Left colon (tissue), 2 donors: Measurements from ENCODE around the gene UGT1A9. TPM values are rescaled to one million over a fixed set of nuclear protein-coding genes. Genes with fewer than 3 reads are reported as not detected.

Experiments used
- ATAC-seq: fragments of 200-7000 bp; cut with Tn5 transposase; one replicate; pipeline ENCODE4 v1.9.1; 2020; ENCODE audit warnings: mild to moderate bottlenecking, moderate library complexity
- DNase-seq, 2 donors: peaks; one replicate each; pipeline ENCODE4 v3.0.0-alpha.2; 2020
- intact Hi-C, 2 donors: fragments of 100-400 bp; cut with DNase I in 1 of 2; cut with micrococcal nuclease in 1 of 2; formaldehyde crosslinking; loops; one replicate each; pipeline versions ENCODE4 v1.11.2 to v1.14.0; 2022; cut with DNase I, micrococcal nuclease
- total RNA-seq, 2 donors: library from RNA; stranded (reverse); fragmentation: NEBNext Ultra II Directional; extraction: Animal tissue kit (Norgen Biotek cat#: 25700); gene quantifications; one replicate each; pipeline ENCODE4 v1.2.1, GENCODE V29; 2021
- donor health status: DM: no; HTN: no; CAD: no.
- donor health status: DM: yes; HTN: yes; CAD: no.

UGT1A9 gene
- total RNA-seq, 2 donors from 2014 or later = 4.1 to 5.2 TPM

DNA sequence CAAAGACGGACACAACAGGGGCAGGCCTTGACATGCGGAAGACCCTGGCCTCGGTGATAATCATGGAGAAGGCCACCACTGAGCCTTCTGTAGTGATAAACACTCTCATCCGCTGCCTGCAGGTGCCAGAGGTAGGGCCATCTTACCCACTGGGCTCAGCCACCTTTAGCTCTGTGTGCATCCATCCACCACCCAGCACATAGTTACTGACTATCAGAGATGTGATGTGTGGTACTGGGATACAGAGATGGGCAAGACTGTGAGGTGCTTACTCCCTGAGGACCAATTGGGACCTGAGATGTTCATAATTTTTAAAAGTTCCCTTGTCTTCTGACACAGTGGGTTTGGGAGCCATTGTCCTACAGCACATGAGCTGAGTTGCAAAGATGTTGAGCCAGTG, 108.0 kb downstream of the UGT1A9 start:
- DNase-seq (no peak), ATAC-seq (no peak)
- intact Hi-C loops = no loop called here

DNA sequence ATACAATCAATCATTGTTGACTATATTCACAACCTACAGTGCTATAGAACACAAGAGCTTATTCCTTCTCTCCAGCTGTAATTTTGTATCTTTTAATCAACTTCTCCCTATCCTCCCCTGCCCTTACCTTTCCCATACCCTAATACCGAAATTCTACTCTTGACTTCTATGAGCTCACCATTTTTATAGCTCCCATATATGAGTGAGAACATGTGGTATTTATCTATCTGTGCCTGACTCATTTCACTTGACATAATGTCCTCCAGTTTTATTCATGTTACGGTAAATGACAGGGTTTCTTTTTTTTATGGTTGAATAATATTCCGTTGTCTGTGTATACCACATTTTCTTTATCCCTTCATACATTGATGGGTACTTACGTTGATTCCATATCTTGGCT, 109.1 kb downstream of the UGT1A9 start:
- DNase-seq (no peak), ATAC-seq (no peak)
- intact Hi-C loops = no loop called here

DNA sequence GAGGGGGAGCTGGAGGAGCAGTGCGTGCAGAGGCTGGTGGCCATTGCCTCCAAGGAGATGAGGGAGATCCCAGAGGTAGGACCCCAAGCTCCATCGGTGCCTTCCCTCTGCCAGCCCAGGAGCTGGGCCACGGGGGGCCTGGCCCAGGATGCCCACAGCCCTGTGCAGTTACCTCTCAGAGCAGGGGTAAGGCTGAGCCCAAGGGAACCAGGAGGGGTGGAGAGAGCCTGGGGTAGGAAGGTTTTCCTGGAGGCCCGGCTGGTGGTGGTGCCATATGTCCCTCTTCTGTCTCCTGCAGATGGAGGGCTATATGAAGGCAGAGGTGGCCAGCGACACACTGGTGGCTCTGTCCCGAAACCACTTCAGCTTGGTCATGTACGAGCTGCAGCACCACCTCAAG, 117.9 kb downstream of the UGT1A9 start:
- ATAC-seq (no peak), DNase-seq (no peak)
- intact Hi-C loops = no loop called here

DNA sequence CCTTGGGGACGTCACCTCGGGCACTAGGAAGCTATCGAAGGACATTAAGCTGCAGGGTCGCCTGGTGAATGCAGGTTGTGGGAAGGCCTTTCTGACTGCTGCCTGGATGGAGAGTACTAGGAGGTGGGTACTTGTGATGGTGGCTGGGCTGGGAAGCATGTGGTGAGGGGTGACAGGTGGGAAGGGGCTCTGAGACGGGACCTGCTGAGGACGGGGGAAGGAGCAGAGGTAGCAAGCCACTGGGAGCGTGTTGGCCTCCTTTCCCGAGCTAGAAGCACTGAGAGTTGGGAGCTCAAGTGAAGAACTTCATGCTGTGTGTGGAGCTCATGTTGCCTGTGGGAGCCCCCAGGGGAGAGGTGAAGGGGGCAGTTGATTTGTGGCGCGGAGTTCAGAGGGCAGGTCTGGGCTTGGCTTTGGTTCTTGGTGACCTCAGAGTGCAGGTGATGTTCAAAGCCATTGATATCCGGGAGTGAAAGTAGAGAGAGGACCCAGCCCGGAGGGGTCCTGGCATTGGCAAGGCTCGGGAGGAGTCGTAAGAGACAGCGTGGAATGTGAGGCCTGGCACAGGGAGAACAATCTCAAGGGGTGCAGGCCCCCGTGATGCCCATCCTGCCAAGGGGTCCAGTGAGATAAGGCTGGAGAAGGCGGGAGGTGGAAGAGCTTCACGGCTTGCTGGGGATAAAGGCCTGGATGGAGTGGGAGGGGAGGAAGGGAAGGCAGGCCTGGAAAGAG, 119.6 kb downstream of the UGT1A9 start:
- no peak for DNase-seq
- intact Hi-C loops = no loop called here
- ATAC-seq = no peak

DNA sequence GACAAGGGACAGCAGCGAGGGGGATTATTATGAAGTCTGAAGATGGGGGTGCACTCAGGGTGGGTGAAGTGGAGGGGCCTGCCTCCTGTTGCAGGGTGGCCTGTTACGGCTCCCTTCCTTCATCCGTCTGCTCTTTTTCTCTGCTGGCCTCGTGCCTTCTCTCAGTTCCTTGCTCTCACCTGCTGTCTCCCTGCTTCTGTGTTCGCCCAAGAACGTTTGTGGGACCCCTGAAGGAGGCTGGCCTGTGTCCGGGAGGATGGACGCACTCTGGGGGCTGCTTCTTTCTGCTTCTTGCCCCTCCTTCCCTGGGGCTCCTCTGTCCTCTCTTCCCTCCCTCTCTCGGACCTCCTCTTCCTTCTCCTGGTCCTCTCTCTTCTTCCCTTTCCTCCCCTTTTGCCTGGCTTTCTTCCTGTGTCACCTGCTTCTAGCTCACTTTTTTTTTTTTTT, 120.2 kb downstream of the UGT1A9 start:
- DNase-seq (no peak), ATAC-seq (no peak)
- intact Hi-C loops = no loop called here

DNA sequence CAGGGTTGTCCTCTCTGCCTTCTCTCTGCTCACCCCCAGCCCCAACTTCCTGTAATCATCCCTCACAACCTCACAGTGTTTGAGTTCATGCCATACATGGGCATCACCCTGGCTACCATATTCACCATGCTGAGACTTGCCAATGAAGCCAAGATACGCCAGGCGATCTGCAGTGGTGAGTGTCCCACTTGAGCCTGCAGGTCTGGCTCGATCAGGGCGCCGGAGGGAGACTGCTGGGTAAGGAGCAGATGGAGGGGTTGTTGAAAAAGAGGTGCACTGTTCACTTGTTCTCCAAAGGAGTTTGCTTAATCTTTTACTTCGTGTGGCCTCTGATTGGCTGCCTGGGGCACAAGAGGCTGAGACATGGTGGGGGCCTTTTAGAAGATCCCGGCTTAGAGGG, 121.0 kb downstream of the UGT1A9 start:
- no peak for ATAC-seq
- no peak for DNase-seq
- intact Hi-C loops = no loop called here

DNA sequence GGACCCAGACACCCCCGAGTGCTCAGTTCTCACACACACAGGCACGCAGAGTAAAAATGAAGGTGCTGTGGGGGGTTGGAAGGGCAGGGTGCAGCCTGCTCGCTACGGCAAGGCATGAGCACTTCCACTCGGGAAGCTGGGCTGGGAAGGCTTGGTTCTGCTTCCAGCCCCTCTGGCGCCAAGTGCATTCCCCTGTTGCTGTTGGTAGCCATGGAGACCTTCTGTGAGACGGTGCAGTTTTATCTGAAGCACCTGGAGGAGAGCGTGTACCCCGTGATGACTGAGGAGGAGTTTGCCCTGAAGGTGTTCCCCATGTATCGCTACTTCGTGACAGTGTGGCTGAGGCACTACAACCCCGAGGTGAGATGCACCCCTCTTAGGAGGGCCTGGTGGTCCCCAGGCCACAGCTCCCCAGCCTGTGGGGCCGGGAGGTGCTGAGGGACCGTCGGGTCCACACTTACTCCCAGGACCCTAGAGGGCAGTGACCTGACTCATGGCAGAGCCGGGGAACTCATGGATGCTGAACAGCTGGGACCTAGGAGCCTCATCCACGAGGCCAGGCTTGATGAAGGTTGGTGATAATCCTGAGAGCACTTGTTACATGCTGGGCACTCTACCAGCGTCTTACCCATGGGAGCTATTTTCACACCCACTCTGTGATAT, 121.9 kb downstream of the UGT1A9 start:
- ATAC-seq = no peak
- intact Hi-C loops = no loop called here
- no peak for DNase-seq

DNA sequence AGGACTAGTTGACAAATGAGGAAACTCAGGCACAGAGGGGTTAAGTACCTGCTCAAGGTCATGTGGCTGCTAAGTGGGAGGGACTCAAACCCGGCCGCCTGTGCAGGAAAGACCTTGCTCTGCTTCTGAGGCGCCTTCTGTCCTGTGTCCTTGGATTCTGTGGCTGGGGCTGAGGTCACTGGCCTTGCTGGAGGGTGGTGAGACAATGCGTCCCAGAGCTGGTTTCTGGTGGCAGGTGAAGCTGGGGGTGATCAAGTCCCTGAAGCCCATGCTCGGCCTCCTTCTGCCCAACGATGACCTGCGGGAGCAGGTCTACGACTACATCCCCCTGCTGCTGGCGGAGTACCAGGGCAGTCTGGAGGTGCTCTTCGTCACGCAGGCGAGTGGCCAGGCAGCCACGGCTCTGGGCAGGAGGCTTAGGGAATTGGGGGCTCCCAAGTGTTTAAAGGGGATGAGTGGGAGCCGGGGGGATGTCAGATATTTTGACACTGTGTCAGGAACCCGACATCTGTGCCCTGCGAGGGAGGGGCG, 122.5 kb downstream of the UGT1A9 start:
- DNase-seq = no peak
- no peak for ATAC-seq
- intact Hi-C loops = no loop called here

DNA sequence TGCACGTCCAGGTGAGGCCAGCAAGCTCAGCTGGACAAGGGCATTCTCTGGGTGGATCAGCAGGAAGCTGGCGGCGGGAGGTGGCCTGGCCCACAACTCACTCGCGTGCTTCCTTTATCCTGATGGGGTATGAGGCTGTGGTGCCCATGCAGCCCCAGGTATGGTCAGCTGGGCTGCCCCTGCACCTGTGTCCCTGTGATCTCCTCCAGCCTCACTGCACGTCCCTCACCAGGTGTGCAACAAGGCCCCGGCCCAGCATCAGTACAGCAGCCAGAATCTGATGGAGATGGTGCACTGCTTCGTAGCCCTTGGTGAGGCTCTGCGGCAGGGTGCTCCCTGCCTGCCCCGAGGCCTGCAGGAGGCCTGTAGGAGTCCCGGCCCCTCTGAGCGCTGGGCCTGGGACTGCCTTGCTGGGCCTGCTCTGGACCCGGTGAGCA, 124.1 kb downstream of the UGT1A9 start:
- no peak for DNase-seq
- intact Hi-C loops = no loop called here
- ATAC-seq = no peak

DNA sequence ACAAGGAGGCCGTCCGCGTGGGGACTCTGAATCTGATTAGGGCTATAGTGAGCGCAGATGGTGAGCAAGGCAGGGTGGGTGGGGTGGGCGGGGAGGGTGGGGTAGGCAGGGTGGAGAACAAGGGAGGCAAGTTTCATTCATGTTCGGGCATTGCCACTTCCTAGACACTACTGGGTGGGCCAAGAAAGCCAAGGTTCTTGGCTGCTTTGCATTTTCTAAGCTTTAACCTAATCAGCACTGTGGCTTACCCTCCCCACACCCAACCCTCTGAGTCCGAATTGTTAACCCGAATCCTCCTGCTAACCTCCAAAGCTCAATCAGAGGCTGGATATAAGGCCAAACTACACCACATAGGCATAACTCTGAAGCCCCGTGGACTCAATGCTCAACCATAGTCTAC, 124.6 kb downstream of the UGT1A9 start:
- no peak for ATAC-seq
- no peak for DNase-seq
- intact Hi-C loops = no loop called here

DNA sequence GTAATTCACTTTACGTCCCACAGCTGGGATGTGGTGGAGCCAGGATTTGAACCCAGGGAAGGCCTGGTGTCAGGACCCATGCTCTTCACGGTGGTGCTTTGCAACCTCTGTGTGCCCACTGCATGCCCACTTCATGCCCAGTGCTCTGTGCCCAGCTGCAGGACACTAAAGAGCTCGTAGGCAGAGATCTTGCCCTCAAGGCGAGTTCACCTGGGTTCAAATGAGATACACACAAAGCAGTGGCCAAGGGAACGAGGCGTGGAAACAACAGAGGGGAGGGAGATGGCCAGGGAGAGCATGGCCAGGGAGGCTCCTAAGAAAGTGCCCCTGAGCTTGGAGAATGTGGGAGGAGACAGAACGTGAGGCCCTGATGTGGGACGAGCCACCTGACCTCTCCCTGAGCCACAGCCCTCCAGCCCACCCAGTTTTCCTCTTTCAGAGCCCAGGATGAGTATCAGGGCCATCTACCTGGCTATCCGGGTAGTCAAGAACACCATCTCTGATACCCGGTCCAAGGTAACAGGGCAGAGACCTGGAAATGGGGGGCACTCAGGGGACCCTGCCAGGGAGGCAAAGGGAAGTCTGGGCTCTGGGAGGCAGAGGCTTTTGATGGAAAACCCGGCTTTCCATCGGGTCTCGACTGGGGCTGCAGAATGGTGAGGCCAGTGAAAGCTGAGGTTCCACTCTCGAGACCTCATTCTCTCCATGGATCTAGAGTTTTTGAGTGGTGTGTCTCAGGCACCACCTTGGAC, 126.8 kb downstream of the UGT1A9 start:
- ATAC-seq = no peak
- intact Hi-C loops = no loop called here
- no peak for DNase-seq

DNA sequence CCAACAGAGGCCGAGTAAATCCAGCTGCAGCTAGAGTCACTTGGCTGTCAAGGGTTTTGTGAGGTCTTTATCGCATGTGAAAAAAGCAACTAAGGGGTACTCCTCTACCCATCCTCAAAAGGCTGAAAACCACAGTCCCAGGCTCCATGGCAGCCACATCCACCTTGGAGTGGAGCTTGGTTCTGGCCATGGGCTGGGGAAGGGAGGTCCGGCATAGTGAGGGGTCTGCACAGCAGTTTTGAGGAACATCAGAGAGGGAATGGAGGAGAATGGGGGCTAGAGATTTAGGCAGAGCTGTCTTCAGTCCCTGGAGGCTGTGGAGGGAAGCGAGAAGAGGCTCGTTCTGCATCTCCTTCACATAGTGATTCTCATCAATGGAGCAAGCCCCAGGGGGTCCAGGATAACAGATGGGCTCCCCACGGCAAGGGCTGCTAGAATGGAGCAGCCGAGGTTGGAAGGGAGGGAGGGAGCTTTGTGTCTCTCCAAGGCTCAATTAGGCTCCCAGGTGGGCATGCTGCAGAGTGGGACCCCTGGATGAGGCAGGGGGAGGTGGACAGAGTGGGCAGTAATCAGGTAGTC, 127.5 kb downstream of the UGT1A9 start:
- no peak for ATAC-seq
- no peak for DNase-seq
- intact Hi-C loops = no loop called here

DNA sequence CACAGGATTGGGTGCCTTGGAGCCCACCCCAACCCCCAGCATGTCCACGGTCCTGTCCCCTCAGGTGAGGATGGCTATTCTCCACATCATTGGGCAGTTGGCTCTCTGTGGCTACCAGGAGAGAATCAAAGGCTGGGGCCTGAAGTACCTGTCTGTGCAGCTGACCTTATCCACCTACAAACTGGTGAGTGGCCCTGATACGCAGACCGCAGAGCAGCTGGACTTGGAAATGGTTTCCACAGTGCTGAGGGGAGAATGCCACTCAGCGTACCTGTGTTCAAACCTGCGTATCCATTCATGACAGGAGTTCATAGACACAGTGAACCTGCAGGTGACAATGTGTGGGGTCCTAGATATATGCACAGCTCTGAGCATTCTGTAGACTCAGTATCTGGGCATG, 128.0 kb downstream of the UGT1A9 start:
- intact Hi-C loops = no loop called here
- no peak for DNase-seq
- ATAC-seq = no peak

DNA sequence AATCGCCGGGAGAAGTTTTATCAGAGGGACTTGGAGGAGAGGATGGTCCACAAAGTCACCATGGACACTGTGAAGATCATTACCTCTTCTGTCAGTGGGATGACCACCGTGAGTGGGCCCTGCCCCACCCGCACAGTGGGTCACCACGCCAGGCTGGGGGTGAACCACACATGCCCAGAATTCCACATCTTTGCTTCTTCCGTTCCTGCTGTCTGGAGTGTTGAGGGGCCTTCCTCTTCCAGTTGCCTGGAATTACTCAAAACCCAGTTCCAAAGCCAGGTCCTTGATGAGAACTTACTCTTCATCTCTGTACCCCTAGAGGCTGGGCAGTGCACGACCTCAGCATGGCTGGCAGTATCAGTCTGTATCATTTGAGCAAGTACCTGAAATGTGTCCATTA, 128.5 kb downstream of the UGT1A9 start:
- intact Hi-C loops = no loop called here
- DNase-seq = no peak
- no peak for ATAC-seq

DNA sequence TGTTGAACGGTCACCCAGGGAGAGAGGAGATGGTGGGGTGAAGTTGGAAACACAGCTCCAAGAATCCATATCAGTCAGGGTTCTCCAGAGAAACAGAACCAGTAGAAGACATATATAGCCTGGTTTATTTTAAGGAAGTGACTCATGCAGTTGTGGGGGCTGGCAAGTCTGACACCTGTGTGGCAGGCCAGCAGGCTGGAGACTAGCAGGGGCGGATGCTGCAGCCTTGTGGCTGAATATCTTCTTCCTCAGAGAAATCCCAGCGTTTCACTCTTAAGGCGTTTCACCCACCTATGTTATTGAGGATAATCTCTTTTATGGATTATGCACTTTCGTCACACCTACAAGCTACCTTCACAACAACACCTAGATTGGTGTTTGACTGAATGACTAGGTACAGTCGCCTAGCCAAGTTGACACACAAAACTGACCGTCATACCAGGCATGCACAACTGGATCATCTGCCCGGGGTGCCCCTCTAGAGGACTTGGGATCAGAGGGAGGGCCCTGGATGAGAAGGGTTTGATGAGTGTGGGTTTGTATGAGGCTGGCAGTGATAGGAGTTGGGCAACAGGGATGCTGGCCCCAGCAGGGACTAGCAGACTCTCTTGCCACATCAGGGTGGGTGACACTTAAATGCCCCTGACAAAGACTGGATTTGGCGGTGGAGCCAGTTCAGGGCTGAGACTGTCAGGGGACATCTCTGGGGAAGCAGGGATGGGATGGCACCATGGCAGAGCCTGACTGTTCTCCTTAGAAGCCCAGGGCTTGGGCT, 129.8 kb downstream of the UGT1A9 start:
- no peak for DNase-seq
- intact Hi-C loops = no loop called here
- no peak for ATAC-seq

DNA sequence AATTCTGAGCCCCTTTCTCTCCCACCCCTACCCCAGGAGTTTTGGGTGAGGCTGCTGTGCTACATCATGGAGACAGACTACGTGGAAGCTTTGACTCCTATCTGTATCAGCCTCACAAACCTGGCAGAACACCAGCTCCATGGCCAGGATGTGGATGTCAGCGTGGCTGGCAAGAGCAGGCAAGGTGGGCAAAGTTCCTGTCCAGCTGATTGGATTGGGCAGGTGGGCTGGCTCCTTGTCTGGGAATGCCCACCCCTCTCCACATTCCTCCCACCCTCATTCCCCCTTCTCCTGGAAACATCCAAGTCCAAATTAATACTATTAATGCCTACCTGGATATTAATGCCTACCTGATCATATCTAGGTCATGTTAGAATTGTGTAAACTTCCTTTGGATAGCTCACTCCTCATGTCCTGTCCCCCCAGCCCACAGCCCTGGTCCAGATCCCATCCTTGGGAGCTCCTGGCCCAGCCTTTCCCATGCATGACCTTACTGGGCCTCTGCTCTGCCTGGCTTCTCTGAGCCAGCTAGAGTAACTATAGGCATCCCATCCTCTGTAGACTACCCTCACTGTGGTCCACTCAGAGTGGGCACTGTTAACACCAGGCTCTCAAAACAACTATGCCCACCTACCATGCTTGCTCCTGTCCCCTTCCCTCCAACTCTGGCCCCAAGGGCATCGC, 130.6 kb downstream of the UGT1A9 start:
- ATAC-seq (no peak), DNase-seq (no peak)
- intact Hi-C loops = no loop called here

DNA sequence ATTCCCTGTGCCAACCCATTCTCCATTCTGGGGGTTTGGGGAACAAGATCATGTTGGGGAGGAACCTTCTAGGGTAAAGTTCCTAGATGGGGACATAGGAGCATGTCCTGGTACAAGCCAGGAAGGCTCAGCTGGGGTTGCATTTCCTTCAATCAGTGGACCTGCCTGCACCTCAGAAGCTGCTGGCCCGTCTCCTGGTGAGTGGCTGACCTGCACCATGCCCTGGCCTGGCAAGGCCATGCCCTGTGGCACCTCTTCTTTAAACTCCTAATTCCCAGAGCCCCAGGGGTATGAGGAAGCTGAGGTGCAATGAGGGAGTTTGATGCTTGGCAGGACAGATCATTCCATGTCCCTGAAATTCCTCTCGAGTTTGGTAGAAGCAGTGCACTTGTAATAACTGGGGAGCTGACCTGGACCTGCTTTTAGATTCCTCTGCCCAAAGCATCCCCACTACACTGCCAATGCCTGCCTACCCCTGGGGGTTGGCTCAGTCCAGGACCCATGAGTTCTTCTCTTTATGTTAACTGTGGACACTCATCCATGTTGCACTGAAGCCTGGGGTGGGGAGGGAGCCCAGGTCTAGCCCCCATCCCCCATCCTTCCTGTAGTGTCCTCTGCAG, 131.7 kb downstream of the UGT1A9 start:
- intact Hi-C loops = no loop called here
- ATAC-seq = no peak
- no peak for DNase-seq

DNA sequence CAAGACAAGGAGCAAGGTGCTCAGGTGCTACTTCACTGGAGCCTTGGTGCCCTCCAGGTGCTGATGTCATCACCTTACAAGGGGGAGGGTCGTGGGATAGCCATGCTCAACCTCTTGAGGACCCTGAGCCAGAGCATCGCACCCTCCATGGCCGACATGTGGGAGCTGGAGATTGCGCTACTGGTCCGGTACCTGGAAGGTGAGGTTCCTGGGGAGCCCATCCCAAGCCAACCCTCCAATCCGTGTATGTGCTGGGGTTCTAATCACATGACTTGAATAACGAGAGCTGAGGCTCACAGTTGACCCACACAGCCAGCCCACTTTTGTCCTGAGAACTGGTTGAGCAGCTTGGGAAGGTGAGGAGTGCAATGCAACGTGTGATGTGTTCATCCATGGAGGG, 132.3 kb downstream of the UGT1A9 start:
- ATAC-seq = no peak
- no peak for DNase-seq
- intact Hi-C loops = no loop called here
